Measurements from ENCODE around the gene LRRC3C. TPM values are rescaled to one million over a fixed set of nuclear protein-coding genes. Genes with fewer than 3 reads are reported as not detected.
"Not testable (repeated sequence)": the region's sequence is repeated elsewhere in the genome, so short reads cannot be mapped to it uniquely, and the experiment has no call there.

The LRRC3C gene
- total and polyA plus RNA-seq, 12 donors, result not detected

GRCh38 chr17:39894681-39895376, 32.7 kb upstream of the LRRC3C start:
- peaks cover 0 to 4% (median 0%) of the 10 kb centered on the region in 11 donors for H3K9me3 ChIP-seq
- intact Hi-C loops (cut with DNase I), result no loop called here
- no peak overlapping the region for H3K4me3 ChIP-seq
- TF ChIP-seq CTCF (IDR thresholded peaks at IDR 0.05), result no peak
- no peak for DNase-seq
- peaks cover 0 to 28% (median 9%) of the 10 kb centered on the region in 7 donors for H3K27me3 ChIP-seq
- WGBS, 2 donors, result 36 to 48% methylated on average over 3 of the region's 3 CpGs
- no peak overlapping the region for H3K27ac ChIP-seq
- no peak for ATAC-seq
- no peaks in the 10 kb centered on the region for H3K36me3 ChIP-seq
- peaks cover 0 to 5% (median 0%) of the 10 kb centered on the region in 9 donors for H3K4me1 ChIP-seq

GRCh38 chr17:39898088-39898487, 29.4 kb upstream of the LRRC3C start:
- WGBS, 2 donors, result 93 to 98% methylated on average over 4 of the region's 4 CpGs
- Histone ChIP-seq H3K27ac (no peak overlapping the region), H3K4me3 (no peak overlapping the region), H3K9me3 (no peaks in the 10 kb centered on the region), H3K36me3 (peaks cover 0 to 11% (median 0%) of the 10 kb centered on the region in 9 donors), H3K4me1 (peaks cover 0 to 9% (median 0%) of the 10 kb centered on the region in 9 donors), H3K27me3 (peaks cover 0 to 5% (median 0%) of the 10 kb centered on the region in 7 donors)
- no peak for TF ChIP-seq CTCF (IDR thresholded peaks at IDR 0.05)
- intact Hi-C loops (cut with DNase I), result no loop called here
- DNase-seq (no peak), ATAC-seq (no peak)

GRCh38 chr17:39899215-39899614, 28.3 kb upstream of the LRRC3C start:
- H3K27ac ChIP-seq, result no peak overlapping the region
- no peak overlapping the region for H3K4me3 ChIP-seq
- DNase-seq, result no peak
- peaks cover 0 to under 1% (median 0%) of the 10 kb centered on the region in 7 donors for H3K27me3 ChIP-seq
- peaks cover 0 to 18% (median 0%) of the 10 kb centered on the region in 9 donors for H3K4me1 ChIP-seq
- H3K9me3 ChIP-seq, result no peaks in the 10 kb centered on the region
- ATAC-seq, result no peak
- intact Hi-C loops (cut with DNase I), result no loop called here
- no peak for TF ChIP-seq CTCF (IDR thresholded peaks at IDR 0.05)
- H3K36me3 ChIP-seq, result peaks cover 0 to 21% (median 0%) of the 10 kb centered on the region in 9 donors

DNA sequence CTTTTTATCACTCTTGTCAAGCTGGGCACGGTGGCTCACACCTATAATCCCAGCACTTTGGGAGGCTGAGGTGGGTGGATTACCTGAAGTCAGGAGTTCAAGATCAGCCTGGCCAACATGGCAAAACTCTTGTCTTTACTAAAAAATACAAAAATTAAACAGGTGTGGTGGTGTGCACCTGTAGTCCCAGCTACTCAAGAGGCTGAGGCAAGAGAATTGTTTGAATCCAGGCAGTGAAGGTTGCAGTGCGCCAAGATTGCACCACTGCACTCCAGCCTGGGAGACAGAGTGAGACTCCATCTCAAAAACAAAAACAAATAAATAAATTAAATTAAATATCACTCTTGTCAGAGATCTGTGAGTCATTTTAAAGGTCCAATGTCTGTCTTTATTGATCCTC, 25.5 kb upstream of the LRRC3C start:
- Histone ChIP-seq H3K36me3 (peaks cover 0 to 33% (median 0%) of the 10 kb centered on the region in 9 donors), H3K4me1 (peaks cover 0 to 13% (median 0%) of the 10 kb centered on the region in 9 donors)
- H3K4me3 ChIP-seq; DNase-seq; H3K27me3 ChIP-seq; ATAC-seq; H3K9me3 ChIP-seq; H3K27ac ChIP-seq; intact Hi-C loops (cut with DNase I): not testable (repeated sequence)
- 93 to 95% methylated on average over 2 of the region's 2 CpGs for WGBS, 2 donors
